Activated effector memory CD4-positive, alpha-beta T cell treated with anti-CD3 and anti-CD28 coated beads, Interleukin-2, amount 50 U/mL, for 16 hours (primary cell): ENCODE measurements around the gene RECK.

Experiments used
- DNase-seq: peaks from one replicate; pipeline ENCODE4 v3.0.0-alpha.2; 2020

RECK gene

DNA sequence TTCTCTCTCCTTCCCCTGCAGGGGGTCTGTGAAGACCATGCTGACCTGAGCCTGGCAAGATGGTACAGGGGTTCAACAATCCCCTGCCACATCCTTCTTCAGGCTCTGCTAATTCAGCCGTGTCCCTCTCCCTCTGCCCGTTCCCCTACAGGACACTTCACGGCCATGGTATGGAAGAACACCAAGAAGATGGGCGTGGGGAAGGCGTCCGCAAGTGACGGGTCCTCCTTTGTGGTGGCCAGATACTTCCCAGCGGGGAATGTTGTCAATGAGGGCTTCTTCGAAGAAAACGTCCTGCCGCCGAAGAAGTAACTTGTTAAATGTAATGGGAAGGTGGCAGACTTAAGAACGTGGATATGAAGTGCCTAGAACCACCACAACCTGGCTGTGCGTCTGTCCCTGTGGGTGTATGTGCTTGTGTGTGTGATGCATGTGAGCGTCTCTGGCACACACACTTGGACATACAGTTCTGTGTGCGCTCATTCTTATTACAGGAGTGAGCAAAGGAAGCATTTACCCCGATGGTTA, 125.6 kb downstream of the RECK start:
- DNase-seq = no peak

DNA sequence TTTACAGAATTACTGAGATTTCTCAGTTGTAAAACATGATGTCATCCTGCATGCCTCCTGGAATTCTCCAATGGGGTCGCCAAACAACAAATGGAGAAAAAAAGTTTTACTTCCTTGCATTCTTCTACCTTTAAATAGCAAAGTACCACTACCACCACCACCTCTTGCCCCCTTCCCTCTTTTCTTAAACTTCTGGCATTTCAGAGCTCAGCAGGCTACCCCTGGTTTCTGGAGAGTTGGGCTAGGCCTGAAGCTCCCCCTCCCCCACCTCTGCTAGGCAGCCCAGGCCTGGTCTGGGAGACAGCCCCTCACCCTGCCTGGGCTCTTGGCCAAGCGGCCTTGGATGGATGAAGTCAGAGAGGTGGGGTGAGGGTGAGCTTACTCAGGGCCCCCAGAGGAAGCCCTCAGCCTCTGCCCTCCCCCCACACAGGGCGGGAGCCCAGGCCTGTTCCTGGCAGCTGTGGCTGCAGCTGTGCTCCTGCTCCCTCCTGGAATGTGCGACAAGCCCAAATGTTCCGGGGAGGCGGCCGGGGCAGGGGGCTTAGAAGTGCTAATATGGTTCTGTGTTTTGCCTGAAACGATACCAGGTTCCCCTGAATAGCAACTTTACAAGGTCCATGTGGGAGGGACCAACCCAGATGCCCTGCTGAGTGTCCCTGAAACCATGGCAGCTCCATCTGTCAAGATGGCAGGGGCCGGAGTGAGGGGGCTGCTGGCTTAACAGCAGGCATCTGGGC, 126.5 kb downstream of the RECK start:
- no peak for DNase-seq

DNA sequence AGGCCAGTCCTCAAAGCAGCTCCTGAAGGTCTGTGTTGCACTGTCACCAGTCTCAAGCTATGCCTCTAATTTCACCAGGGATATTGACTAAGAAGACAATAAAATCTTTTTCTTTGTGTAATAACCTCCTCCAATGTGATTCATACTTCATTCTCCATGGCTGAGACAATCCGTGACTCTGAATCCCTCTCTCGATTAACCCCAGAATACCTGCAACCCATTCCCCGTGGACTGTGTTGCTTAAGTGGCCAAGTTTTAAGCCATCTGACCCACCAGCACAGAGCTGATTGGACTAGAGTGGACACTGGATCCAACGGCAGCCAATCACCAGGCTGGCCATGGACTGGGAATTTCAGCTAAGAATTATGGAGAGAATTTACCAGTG, 127.1 kb downstream of the RECK start:
- DNase-seq = no peak

DNA sequence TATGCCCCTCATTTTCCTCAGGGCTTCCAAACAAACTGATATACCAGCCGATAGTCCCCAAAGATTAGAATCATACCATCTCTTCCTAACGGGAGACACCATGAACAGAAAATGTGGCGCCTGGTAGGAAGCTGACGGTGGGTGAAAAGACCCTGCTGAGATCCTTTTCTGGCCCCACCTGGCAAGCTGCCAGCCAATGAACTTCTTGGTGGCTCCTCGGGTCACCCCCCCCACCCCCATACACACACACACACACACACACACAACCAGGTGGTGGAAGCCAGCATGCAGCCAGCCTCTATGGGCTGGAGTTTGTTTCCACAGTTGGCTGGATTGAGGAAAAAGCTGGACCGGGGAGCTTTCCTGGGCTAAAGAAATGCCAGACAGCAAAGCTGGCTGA, 127.7 kb downstream of the RECK start:
- no peak for DNase-seq

DNA sequence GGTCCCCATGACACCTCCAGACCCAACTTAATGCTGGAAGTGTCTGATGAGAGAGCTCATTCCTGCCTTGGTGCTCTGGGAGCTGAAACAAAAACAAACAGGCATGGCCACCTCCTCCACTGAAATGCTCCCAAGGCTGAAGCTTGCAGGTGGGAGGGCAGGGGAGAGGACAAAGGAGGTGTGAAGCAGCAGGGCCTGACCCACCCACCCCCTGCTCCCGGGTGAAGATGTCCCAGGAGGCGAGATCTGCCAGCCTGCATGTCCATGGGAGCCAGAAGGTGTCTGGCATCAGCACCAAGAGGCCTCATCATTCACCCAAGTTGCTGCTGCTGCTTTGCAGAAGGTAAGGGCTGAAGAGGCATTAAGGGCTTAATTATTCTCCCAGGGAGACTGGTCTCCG, 128.3 kb downstream of the RECK start:
- DNase-seq = no peak

DNA sequence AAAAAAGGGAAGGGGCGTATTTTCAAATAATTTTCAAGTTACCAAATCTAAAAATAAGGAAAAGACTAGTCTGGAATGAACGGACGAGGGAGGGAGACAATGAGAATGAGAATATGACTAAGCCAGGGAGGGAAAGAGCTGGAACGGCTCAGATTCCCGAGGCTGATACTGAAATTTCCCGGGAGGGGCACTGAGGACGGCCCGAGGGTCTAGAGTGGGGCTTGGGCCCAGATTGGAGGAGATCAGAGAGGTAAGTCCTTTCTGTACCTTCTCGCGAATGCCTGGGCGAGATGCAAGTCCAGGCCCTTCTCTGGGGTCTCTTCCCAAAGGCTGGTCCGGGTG, 129.1 kb downstream of the RECK start:
- no peak for DNase-seq

DNA sequence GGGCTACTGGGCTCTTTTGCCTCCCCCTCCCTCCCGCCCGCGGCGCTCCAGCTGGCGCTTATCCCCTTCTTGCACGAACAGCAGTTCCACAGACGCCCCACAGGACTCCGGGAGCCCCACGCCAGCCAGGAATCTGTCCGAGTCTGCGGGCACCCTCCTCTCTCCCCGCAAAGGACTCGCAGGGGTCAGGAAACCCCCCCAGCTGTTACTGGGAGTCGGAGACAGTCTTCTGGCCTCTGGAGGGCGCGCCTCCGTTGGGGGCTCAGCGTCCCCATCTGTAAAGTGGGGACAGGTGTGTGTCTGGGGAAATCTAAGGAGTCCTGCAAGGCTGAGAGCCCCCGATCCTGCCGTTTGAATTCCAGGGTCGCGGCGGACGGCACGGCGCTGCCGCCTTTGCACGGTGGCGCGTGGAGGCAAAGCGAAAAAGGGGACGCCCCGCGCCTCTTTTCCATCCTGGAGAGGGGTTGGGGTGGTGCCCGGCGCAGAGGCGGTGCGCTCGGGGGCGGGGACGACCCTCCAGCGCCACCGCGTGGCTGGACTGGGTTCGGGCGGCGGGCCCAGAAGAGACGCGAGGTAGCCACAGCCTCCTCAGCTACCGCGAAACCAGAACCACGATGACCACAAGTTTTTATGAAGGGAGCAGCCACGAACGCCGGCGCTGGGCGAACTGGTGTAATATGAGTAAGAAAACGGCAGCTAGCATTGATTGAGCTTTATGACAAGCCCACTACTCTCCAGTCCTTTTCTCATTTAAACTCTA, 129.6 kb downstream of the RECK start:
- peak; percentile 94 for DNase-seq

DNA sequence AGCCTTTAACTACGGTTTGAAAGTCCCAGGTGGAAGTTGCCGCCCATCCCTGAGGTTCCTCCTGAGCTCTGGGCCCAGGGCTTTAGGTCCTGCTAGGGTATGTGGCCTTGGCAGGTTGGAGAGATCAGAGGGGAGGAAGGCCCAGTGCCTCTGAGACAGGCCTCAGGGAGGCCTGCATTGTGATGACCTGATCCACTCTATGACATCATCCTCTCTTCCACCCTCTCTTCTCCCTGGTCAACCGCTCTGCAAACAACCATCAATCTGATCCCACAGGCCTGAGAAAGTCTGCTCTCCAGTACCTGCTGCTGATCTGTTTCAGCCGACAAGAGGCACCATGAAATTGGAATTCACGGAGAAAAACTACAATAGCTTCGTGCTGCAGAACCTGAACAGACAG, 132.5 kb downstream of the RECK start, which contains the start of gene CCIN:
TSS of gene CCIN (plus strand) at position 223 of the 400 bp plus-strand sequence. CDS start at position 338, 115 bp downstream.
- no peak for DNase-seq

DNA sequence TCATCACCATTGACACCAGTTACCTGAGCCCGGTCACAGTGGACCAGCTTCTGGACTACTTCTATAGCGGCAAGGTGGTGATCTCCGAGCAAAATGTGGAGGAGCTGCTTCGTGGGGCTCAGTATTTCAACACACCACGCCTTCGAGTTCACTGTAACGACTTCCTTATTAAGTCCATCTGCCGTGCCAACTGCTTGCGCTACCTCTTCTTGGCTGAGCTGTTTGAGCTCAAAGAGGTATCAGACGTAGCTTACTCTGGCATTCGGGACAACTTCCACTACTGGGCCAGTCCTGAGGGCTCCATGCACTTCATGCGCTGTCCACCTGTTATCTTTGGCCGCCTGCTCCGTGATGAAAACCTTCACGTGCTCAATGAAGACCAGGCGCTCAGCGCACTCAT, 133.0 kb downstream of the RECK start:
- no peak for DNase-seq

DNA sequence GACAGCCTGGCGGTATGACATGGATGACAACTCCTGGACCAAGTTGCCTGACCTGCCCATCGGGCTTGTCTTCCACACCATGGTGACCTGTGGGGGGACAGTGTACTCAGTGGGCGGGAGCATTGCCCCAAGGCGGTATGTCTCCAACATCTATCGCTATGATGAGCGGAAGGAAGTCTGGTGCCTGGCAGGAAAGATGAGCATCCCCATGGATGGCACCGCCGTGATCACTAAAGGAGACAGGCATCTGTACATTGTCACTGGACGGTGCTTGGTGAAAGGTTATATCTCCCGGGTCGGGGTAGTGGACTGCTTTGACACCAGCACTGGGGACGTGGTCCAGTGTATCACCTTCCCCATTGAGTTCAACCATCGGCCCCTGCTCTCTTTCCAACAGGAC, 133.8 kb downstream of the RECK start:
- DNase-seq = no peak

DNA sequence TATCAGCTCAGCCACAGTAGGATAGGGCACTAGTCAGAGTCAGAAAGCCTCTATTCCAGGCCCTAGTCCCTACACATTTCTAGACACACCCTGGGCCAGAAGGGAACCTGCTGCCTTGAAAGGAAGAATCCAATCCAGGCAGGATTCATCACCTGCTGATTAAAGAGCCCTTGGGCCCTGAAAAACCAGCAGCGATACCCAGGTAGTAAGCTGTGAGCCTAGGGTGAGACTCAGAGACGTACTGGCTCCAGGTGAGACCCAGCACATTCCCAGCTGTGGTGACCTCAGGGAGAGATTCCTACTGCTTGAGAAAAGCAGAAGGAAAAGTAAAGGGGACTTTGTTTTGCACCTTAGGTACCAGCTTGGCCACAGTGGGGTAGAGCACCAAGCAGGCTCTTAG, 137.1 kb downstream of the RECK start:
- no peak for DNase-seq
